ENCODE data around the gene UBE2H.

DNA sequence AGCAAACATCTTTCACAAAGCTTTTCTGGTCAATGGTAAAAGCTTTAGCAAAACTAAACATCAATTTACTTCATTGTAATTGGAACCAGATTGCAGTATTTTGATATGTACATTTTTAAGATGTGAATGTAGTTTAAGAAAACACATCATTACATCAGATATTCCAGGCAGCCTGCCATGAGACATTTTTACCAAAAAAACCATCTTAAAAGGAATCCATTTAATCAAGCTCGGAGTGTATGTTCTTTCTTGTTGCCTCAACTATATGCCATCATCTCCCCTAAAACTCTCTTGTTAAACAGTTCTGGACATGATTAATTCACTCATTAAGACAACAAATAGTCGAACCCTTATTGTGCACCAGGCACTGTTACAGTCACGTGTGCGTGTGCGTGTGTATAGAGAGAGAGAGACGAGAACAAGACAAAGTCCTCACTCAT, 97.5 kb downstream of the UBE2H start:
- TF ChIP-seq CTCF (IDR thresholded peaks at IDR 0.05; ENCODE audit: insufficient read depth, low read length) (no peak), GABPA (IDR thresholded peaks at IDR 0.05; ENCODE audit: low read depth) (no peak), POLR2AphosphoS5 (IDR thresholded peaks at IDR 0.05; ENCODE audit: low read depth) (no peak)
